Endothelial cell of umbilical vein (primary cell): ENCODE data around the gene TAGLN2. TPM values are rescaled to one million over a fixed set of nuclear protein-coding genes. Genes with fewer than 3 reads are reported as not detected.

Experiments
- BruUV-seq: library from RNA; stranded (reverse); fragments of 400-500 nt; replicated peaks from 2 replicates; lab custom pipeline; 2021; lab: Mats Ljungman, UMichigan
- CTCF ChIA-PET: fragments of 300-600, 350-600 bp; sonication (Branson Sonifier 250); formaldehyde crosslinking; loops from one replicate; lab custom pipeline; 2021; ENCODE audit warnings: antibody characterized with exemption, inconsistent platforms; lab: Charles Lee
- POLR2A ChIA-PET: fragments of 300-600, 350-600 bp; sonication (Branson Sonifier 250); formaldehyde crosslinking; loops from one replicate; lab custom pipeline; 2021; ENCODE audit warnings: antibody characterized with exemption, inconsistent platforms; lab: Charles Lee
- DNase-seq: peaks from one replicate; pipeline ENCODE4 v3.0.0-alpha.2; 2011; ENCODE audit warnings: low read depth, low spot score
- FAIRE-seq: peaks from 2 replicates; lab custom pipeline; 2011; peaks lifted over from hg19 to GRCh38; lab: Jason Lieb, UNC
- H2AFZ ChIP-seq: 2 replicates; pipeline ENCODE4 v1.6.0; 2012; ENCODE audit warnings: low read depth, low read length, control low read depth, inconsistent platforms
- H3K27ac ChIP-seq: 2 replicates; pipeline ENCODE4 v1.5.1; 2011; ENCODE audit warnings: low read depth, mild to moderate bottlenecking, control low read depth, low read length, moderate library complexity; ENCODE audit not compliant: insufficient read depth
- H3K27me3 ChIP-seq, 2 experiments: 2 replicates each; pipeline versions ENCODE4 v1.6.0 to v1.6.1; 2011; ENCODE audit warnings: low read length in 2 of 2, mixed read lengths in 1 of 2; ENCODE audit not compliant: control insufficient read depth in 2 of 2, insufficient read depth in 2 of 2
- H3K36me3 ChIP-seq, 2 experiments: 2 replicates in 1 of 2; 3 replicates in 1 of 2; pipeline ENCODE4 v1.5.1; 2011; ENCODE audit warnings: low read length in 2 of 2, mild to moderate bottlenecking in 1 of 2, moderate library complexity in 1 of 2; ENCODE audit not compliant: control insufficient read depth in 2 of 2, insufficient read depth in 2 of 2; ENCODE audit errors: extremely low read depth in 1 of 2
- H3K4me1 ChIP-seq: 3 replicates; pipeline ENCODE4 v1.5.1; 2011; ENCODE audit warnings: mild to moderate bottlenecking, low read length; ENCODE audit not compliant: control insufficient read depth, insufficient read depth; ENCODE audit errors: extremely low read depth
- H3K4me2 ChIP-seq: 2 replicates; pipeline ENCODE4 v1.6.1; 2011; ENCODE audit warnings: low read length, control low read depth, mixed read lengths; ENCODE audit not compliant: insufficient read depth
- H3K4me3 ChIP-seq, 3 experiments: fragments of 200-600 bp in 1 of 3; sonication (generic), shearing (Covaris generic) in 1 of 3; replicated peaks in 1 of 3; 2 replicates each; pipeline ENCODE4 v1.5.1; 2011 to 2016; ENCODE audit warnings: control low read depth in 3 of 3, low read length in 3 of 3, mild to moderate bottlenecking in 2 of 3, inconsistent platforms in 1 of 3, low read depth in 1 of 3, moderate library complexity in 1 of 3; ENCODE audit not compliant: insufficient read depth in 1 of 3
- H3K79me2 ChIP-seq: 2 replicates; pipeline ENCODE4 v1.6.0; 2012; ENCODE audit warnings: low read length, inconsistent platforms; ENCODE audit not compliant: control insufficient read depth, insufficient read depth
- H3K9ac ChIP-seq: replicated peaks from 2 replicates; pipeline ENCODE3; 2011; ENCODE audit warnings: low read length, control low read depth; ENCODE audit not compliant: insufficient read depth; ENCODE audit errors: extremely low read depth
- H3K9me1 ChIP-seq: replicated peaks from 3 replicates; pipeline ENCODE4 v1.6.0; 2011; ENCODE audit warnings: mild to moderate bottlenecking, low read length; ENCODE audit not compliant: control insufficient read depth, insufficient read depth; ENCODE audit errors: extremely low read depth
- H3K9me3 ChIP-seq: replicated peaks from 2 replicates; pipeline ENCODE4 v1.5.1; 2012; ENCODE audit warnings: low read length, inconsistent platforms; ENCODE audit not compliant: control insufficient read depth, insufficient read depth
- H4K20me1 ChIP-seq: replicated peaks from 2 replicates; pipeline ENCODE3; 2011; ENCODE audit warnings: mild to moderate bottlenecking, low read length; ENCODE audit not compliant: control insufficient read depth, insufficient read depth; ENCODE audit errors: extremely low read depth
- EZH2 ChIP-seq: IDR thresholded peaks from 2 replicates; pipeline ENCODE4 v1.6.1; 2012; ENCODE audit warnings: borderline replicate concordance, low read depth, mild to moderate bottlenecking, moderate library complexity, low read length, inconsistent platforms; ENCODE audit not compliant: severe bottlenecking
- FOS ChIP-seq: IDR thresholded peaks from 2 replicates; pipeline ENCODE4 v1.6.1; 2011; ENCODE audit warnings: mild to moderate bottlenecking, low read length, moderate library complexity, borderline replicate concordance; ENCODE audit not compliant: insufficient read depth
- GATA2 ChIP-seq: IDR thresholded peaks from 2 replicates; pipeline ENCODE4 v1.7.0; 2011; ENCODE audit warnings: low read depth, mild to moderate bottlenecking, moderate library complexity, mixed read lengths, low read length; ENCODE audit not compliant: insufficient read length, insufficient read depth
- JUN ChIP-seq: IDR thresholded peaks from 2 replicates; pipeline ENCODE4 v1.6.1; 2011; ENCODE audit warnings: borderline replicate concordance, low read depth; ENCODE audit not compliant: insufficient read length, insufficient read depth
- MYC ChIP-seq: IDR thresholded peaks from one replicate; pipeline ENCODE4 v1.6.1; 2011; ENCODE audit warnings: mild to moderate bottlenecking, low read depth, low read length
- POLR2A ChIP-seq: IDR thresholded peaks from 2 replicates; pipeline ENCODE4 v1.6.1; 2012; ENCODE audit warnings: low read depth, mild to moderate bottlenecking, control low read depth, low read length
- POLR2AphosphoS5 ChIP-seq: IDR thresholded peaks from 2 replicates; pipeline ENCODE4 v1.6.1; 2012; ENCODE audit warnings: low read depth, mild to moderate bottlenecking, control low read depth, low read length, moderate library complexity; ENCODE audit not compliant: insufficient read depth
- dilution Hi-C: fragments of 300-500 bp; cut with MboI; formaldehyde crosslinking; loops from one replicate; pipeline ENCODE4 v1.15.0; 2019; ENCODE audit warnings: low sequenced_read_pairs; ENCODE audit not compliant: extremely low pct_ligation_motif_present
- intact Hi-C: fragments of 100-400 bp; cut with micrococcal nuclease; formaldehyde crosslinking; loops from one replicate; pipeline ENCODE4 v1.10.0; 2022
- polyA plus RNA-seq, 4 experiments: library from polyadenylated mRNA; depleted of rRNA in 3 of 4; stranded (reverse) in 3 of 4; unstranded in 1 of 4; fragments of >200 nt; gene quantifications; 2 replicates each; pipeline versions ENCODE4 v1.2.1 to v1.2.3, GENCODE V29; 2011 to 2012; ENCODE audit warnings: missing spikeins in 1 of 4
- total RNA-seq: library from RNA; stranded (reverse); gene quantifications from 2 replicates; pipeline ENCODE4 v1.2.3, GENCODE V29; 2021
- TF ChIP-seq, protein P1 (sequence below), 2 donors: IDR thresholded peaks; 1 replicate in 1 of 2; 2 replicates in 1 of 2; pipeline ENCODE4 v1.5.1; 2011; ENCODE audit warnings: low read length in 2 of 2, mild to moderate bottlenecking in 2 of 2, moderate library complexity in 2 of 2, control low read depth in 1 of 2, inconsistent platforms in 1 of 2, low read depth in 1 of 2; ENCODE audit not compliant: insufficient read depth in 1 of 2; ENCODE audit errors: extremely low read depth in 1 of 2
- TF ChIP-seq, protein P2 (sequence below): IDR thresholded peaks from 2 replicates; pipeline ENCODE4 v1.6.1; 2011; ENCODE audit not compliant: insufficient read depth, insufficient read length

Gene TAGLN2
- total and polyA plus RNA-seq, 2 donors (not counting 3 experiments of a cell fraction or from before 2014, with no cell fraction given) = 646 to 1,279 TPM

DNA sequence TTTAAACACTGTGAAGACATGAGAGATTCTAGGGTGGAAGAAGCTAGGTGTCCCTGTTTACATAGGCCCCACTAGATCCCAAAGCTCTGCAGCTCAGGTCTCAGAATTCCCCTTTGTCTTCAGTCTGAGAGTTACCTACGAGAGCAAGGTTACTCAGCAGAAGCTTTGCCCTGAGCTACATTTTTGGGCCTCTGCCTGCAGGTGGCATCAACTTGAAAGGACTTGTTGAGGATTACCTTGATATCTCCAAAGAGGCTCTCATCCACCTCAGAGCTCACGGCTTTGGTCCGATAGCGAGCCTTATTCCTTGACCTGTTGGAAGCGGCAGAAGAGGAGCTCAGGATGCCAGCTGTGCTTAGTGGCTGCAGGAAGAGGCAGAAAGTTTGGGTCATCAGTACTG lies 32.4 kb downstream of the TAGLN2 start:
- Histone ChIP-seq H3K4me1 (peaks cover 21% of the 10 kb centered on the region), H3K4me2 (no peak overlapping the region), H3K79me2 (no peaks in the 10 kb centered on the region), H3K9ac (no peak overlapping the region), H3K9me1 (no peaks in the 10 kb centered on the region), H3K27me3 (no peaks in the 10 kb centered on the region), H3K4me3 (no peak overlapping the region), H2AFZ (no peak overlapping the region), H3K36me3 (no peaks in the 10 kb centered on the region), H3K27ac (no peak overlapping the region), H3K9me3 (no peaks in the 10 kb centered on the region), H4K20me1 (no peaks in the 10 kb centered on the region)
- intact Hi-C loops (no loop called here), dilution Hi-C loops (loop anchor here (5.0 kb wide), 1 partner anchor 96 kb away; no protein-coding TSS in a partner anchor)
- DNase-seq = no peak
- ChIA-PET CTCF (interaction anchor here (0.8 to 9.2 kb wide), 24 partner anchors 8 to 760 kb away, joined by 3 to 623 read pairs (median 6); partner anchors contain the start of genes DUSP23, FCRL6, IGSF9 and TAGLN2), POLR2A (interaction anchor here (1.9 kb wide), 1 partner anchor 30 kb away, joined by 6 read pairs; no protein-coding TSS in a partner anchor)
- FAIRE-seq = no peak
- TF ChIP-seq FOS (no peak), EZH2 (no peak), POLR2AphosphoS5 (no peak), GATA2 (no peak), JUN (no peak), POLR2A (no peak), MYC (no peak)
- TF ChIP-seq, protein P1, sequence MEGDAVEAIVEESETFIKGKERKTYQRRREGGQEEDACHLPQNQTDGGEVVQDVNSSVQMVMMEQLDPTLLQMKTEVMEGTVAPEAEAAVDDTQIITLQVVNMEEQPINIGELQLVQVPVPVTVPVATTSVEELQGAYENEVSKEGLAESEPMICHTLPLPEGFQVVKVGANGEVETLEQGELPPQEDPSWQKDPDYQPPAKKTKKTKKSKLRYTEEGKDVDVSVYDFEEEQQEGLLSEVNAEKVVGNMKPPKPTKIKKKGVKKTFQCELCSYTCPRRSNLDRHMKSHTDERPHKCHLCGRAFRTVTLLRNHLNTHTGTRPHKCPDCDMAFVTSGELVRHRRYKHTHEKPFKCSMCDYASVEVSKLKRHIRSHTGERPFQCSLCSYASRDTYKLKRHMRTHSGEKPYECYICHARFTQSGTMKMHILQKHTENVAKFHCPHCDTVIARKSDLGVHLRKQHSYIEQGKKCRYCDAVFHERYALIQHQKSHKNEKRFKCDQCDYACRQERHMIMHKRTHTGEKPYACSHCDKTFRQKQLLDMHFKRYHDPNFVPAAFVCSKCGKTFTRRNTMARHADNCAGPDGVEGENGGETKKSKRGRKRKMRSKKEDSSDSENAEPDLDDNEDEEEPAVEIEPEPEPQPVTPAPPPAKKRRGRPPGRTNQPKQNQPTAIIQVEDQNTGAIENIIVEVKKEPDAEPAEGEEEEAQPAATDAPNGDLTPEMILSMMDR (IDR thresholded peaks at IDR 0.05; ENCODE audit: extremely low read depth in 1 of 2, insufficient read depth in 1 of 2, low read depth in 1 of 2, low read length in 2 of 2) = no peak
- TF ChIP-seq, protein P2, sequence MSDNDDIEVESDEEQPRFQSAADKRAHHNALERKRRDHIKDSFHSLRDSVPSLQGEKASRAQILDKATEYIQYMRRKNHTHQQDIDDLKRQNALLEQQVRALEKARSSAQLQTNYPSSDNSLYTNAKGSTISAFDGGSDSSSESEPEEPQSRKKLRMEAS = no peak
- BruUV-seq = no TSS peak
